Measurements from ENCODE around the gene ABCA5. TPM values are rescaled to one million over a fixed set of nuclear protein-coding genes. Genes with fewer than 3 reads are reported as not detected.

ABCA5 gene
- polyA plus RNA-seq, 3 donors, result 0.50 to 3.1 (median 0.73) TPM

DNA sequence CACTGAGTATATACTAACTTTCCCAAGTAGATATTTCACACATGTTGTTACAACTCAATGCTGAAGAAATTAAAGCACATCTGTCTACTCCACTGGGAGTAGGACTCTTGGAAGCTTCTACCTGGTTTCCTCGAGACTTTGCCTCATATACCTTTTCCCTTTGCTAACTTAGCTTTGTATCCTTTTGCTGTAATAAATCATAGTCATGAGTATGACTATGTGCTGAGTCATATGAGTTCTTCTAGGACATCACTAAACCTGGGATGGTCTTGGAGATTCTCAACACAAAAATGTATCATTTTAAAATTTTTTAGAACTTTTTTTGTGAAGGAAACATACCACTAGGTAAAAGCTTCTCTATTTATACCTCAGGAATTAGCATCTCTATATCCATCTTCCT is 39.8 kb downstream of the ABCA5 start:
- intact Hi-C loops (cut with micrococcal nuclease), result no loop called here
- no peaks in the 10 kb centered on the region for H3K9me3 ChIP-seq (replicated peaks in 1 of 2; ENCODE audit: control insufficient read depth in 1 of 2, insufficient read depth in 1 of 2, low read length in 2 of 2)
- H3K36me3 Mint-ChIP-seq, result peaks cover 11 to 21% of the 10 kb centered on the region in 2 donors
- no CpG with 5 or more reads among the region's 1 CpG for WGBS (ENCODE audit: insufficient coverage)
- no peak overlapping the region for H2AFZ ChIP-seq (ENCODE audit: insufficient read depth, low read depth, low read length, poor library complexity, severe bottlenecking)
- no peak overlapping the region for H3K27ac ChIP-seq (ENCODE audit: low read depth in 1 of 2, low read length in 2 of 2)
- TF ChIP-seq, protein P1, sequence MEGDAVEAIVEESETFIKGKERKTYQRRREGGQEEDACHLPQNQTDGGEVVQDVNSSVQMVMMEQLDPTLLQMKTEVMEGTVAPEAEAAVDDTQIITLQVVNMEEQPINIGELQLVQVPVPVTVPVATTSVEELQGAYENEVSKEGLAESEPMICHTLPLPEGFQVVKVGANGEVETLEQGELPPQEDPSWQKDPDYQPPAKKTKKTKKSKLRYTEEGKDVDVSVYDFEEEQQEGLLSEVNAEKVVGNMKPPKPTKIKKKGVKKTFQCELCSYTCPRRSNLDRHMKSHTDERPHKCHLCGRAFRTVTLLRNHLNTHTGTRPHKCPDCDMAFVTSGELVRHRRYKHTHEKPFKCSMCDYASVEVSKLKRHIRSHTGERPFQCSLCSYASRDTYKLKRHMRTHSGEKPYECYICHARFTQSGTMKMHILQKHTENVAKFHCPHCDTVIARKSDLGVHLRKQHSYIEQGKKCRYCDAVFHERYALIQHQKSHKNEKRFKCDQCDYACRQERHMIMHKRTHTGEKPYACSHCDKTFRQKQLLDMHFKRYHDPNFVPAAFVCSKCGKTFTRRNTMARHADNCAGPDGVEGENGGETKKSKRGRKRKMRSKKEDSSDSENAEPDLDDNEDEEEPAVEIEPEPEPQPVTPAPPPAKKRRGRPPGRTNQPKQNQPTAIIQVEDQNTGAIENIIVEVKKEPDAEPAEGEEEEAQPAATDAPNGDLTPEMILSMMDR (IDR thresholded peaks at IDR 0.05), result no peak
- no peak overlapping the region for H3K9ac ChIP-seq (ENCODE audit: insufficient read depth, low read length, poor library complexity, severe bottlenecking)
- no peak overlapping the region for H3K4me3 ChIP-seq (replicated peaks in 1 of 3; ENCODE audit: low read depth in 2 of 3, low read length in 3 of 3)
- H3K79me2 ChIP-seq (ENCODE audit: insufficient read depth, low read length), result no peaks in the 10 kb centered on the region
- H3K4me1 ChIP-seq (ENCODE audit: control insufficient read depth in 1 of 2, insufficient read depth in 2 of 2, low read length in 2 of 2), result no peaks in the 10 kb centered on the region
- no peaks in the 10 kb centered on the region for H3K36me3 ChIP-seq (replicated peaks in 1 of 2; ENCODE audit: control insufficient read depth in 1 of 2, insufficient read depth in 2 of 2, low read length in 2 of 2)
- peaks cover 0 to 5% (median 0%) of the 10 kb centered on the region in 7 donors for H3K9me3 Mint-ChIP-seq
- no peak for DNase-seq
- no peak overlapping the region for H3K4me3 Mint-ChIP-seq
- no peaks in the 10 kb centered on the region for H3K27me3 Mint-ChIP-seq (ENCODE audit: low read depth in 3 of 3)
- no peak overlapping the region for H3K4me2 ChIP-seq (replicated peaks; ENCODE audit: extremely low read depth, low read length, poor library complexity, severe bottlenecking)
- no peaks in the 10 kb centered on the region for H3K27me3 ChIP-seq (ENCODE audit: control insufficient read depth in 2 of 2, insufficient read depth in 2 of 2, low read length in 2 of 2)
- H3K4me1 Mint-ChIP-seq, result peaks cover 2% of the 10 kb centered on the region
- H3K27ac Mint-ChIP-seq, result no peak overlapping the region
- no peaks in the 10 kb centered on the region for H4K20me1 ChIP-seq (ENCODE audit: insufficient read depth, low read length)

DNA sequence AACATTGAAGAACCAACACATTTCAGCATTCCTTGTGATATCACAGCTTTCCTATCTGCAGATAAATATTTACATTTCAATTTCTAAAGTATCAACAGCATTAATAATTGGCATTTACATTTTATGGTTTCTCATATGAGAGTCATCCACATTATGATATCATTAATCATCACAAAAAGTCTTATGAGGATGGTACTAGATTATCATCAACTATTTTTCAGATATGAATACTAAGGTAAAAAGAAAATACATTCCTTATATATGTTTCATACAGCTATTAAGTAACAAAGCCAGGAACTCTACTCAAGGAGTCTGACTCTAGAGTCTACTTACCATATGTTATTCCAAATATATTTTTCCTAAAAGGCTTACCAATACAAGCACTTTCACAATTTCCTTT is 40.7 kb downstream of the ABCA5 start:
- Histone ChIP-seq H2AFZ (ENCODE audit: insufficient read depth, low read depth, low read length, poor library complexity, severe bottlenecking) (no peak overlapping the region), H3K27ac (ENCODE audit: low read depth in 1 of 2, low read length in 2 of 2) (no peak overlapping the region), H3K27me3 (ENCODE audit: control insufficient read depth in 2 of 2, insufficient read depth in 2 of 2, low read length in 2 of 2) (no peaks in the 10 kb centered on the region), H4K20me1 (ENCODE audit: insufficient read depth, low read length) (no peaks in the 10 kb centered on the region), H3K9me3 (replicated peaks in 1 of 2; ENCODE audit: control insufficient read depth in 1 of 2, insufficient read depth in 1 of 2, low read length in 2 of 2) (no peaks in the 10 kb centered on the region), H3K79me2 (ENCODE audit: insufficient read depth, low read length) (no peaks in the 10 kb centered on the region), H3K36me3 (replicated peaks in 1 of 2; ENCODE audit: control insufficient read depth in 1 of 2, insufficient read depth in 2 of 2, low read length in 2 of 2) (no peaks in the 10 kb centered on the region), H3K9ac (ENCODE audit: insufficient read depth, low read length, poor library complexity, severe bottlenecking) (no peak overlapping the region), H3K4me2 (replicated peaks; ENCODE audit: extremely low read depth, low read length, poor library complexity, severe bottlenecking) (no peak overlapping the region), H3K4me1 (ENCODE audit: control insufficient read depth in 1 of 2, insufficient read depth in 2 of 2, low read length in 2 of 2) (no peaks in the 10 kb centered on the region), H3K4me3 (replicated peaks in 1 of 3; ENCODE audit: low read depth in 2 of 3, low read length in 3 of 3) (no peak overlapping the region)
- Mint-ChIP-seq H3K27ac (no peak overlapping the region), H3K27me3 (ENCODE audit: low read depth in 3 of 3) (no peaks in the 10 kb centered on the region), H3K36me3 (peaks cover 11 to 24% of the 10 kb centered on the region in 2 donors), H3K9me3 (no peaks in the 10 kb centered on the region), H3K4me3 (no peak overlapping the region), H3K4me1 (peaks cover 7% of the 10 kb centered on the region)
- TF ChIP-seq, protein P1 (IDR thresholded peaks at IDR 0.05), result no peak
- DNase-seq, result no peak
- intact Hi-C loops (cut with micrococcal nuclease), result no loop called here

Measured in CD14-positive monocyte (primary cell).